Peyer's patch (tissue), 4 donors: Measurements from ENCODE around the gene PSORS1C2. TPM values are rescaled to one million over a fixed set of nuclear protein-coding genes. Genes with fewer than 3 reads are reported as not detected.
A peak's percentile ranks its signal among the peaks of the same experiment; 100 is the strongest.
"Not testable (repeated sequence)": the region's sequence is repeated elsewhere in the genome, so short reads cannot be mapped to it uniquely, and the experiment has no call there.

ENCODE experiments used
- DNase-seq, 3 donors: peaks; one replicate each; pipeline ENCODE4 v3.0.0-alpha.2; 2017 to 2019
- H3K27ac ChIP-seq, 4 donors: fragments of 200-600 bp; sonication (generic); one replicate each; pipeline ENCODE4 v1.5.1; 2016 to 2019
- H3K27me3 ChIP-seq, 2 donors: fragments of 200-600 bp; sonication (generic); one replicate each; pipeline ENCODE4 v1.5.1; 2019
- H3K36me3 ChIP-seq, 3 donors: fragments of 200-600 bp; sonication (generic); one replicate each; pipeline ENCODE4 v1.5.1; 2016 to 2019
- H3K4me1 ChIP-seq, 4 donors: fragments of 200-600 bp; sonication (generic); one replicate each; pipeline ENCODE4 v1.5.1; 2016 to 2019
- H3K4me3 ChIP-seq, 4 donors: fragments of 200-600 bp; sonication (generic); 1 replicate in 3 of 4; 2 replicates in 1 of 4; pipeline ENCODE4 v1.5.1; 2016 to 2019; ENCODE audit warnings: mild to moderate bottlenecking in 1 of 4
- H3K9me3 ChIP-seq, 4 donors: fragments of 200-600 bp; sonication (generic); one replicate each; pipeline ENCODE4 v1.5.1; 2016 to 2019; ENCODE audit warnings: mild to moderate bottlenecking in 1 of 4
- CTCF ChIP-seq, 6 experiments: fragments of 450-650 bp in 4 of 6; fragments of 200-600 bp in 2 of 6; sonication (generic) in 1 of 6; IDR thresholded peaks; one replicate each; pipeline ENCODE4 v1.5.1; 2017 to 2019; ENCODE audit warnings: antibody characterized with exemption in 6 of 6, mild to moderate bottlenecking in 3 of 6, moderate library complexity in 1 of 6
- POLR2A ChIP-seq, 2 donors: fragments of 450-650 bp; IDR thresholded peaks; one replicate each; pipeline ENCODE4 v1.5.1; 2017; ENCODE audit warnings: antibody characterized with exemption in 2 of 2, mild to moderate bottlenecking in 2 of 2, moderate library complexity in 2 of 2
- total RNA-seq, 4 donors: library from RNA; depleted of rRNA; stranded (reverse); fragments of >200 nt; gene quantifications; one replicate each; pipeline ENCODE4 v1.1.0, GENCODE V29; 2016

Gene PSORS1C2
- not detected for total RNA-seq

- DNase-seq: no peak
- no peak for TF ChIP-seq POLR2A (IDR thresholded peaks at IDR 0.05)
- TF ChIP-seq CTCF (IDR thresholded peaks at IDR 0.05): no peak
- Histone ChIP-seq H3K36me3 (no peaks in the 10 kb centered on the region), H3K9me3 (no peaks in the 10 kb centered on the region), H3K4me3 (peak within 1 kb of the TSS in 2 of 4 donors; percentile 29 to 42), H3K27ac (no peak within 1 kb of the TSS), H3K4me1 (peaks cover 0 to 16% (median 3%) of the 10 kb centered on the region in 4 donors), H3K27me3 (no peaks in the 10 kb centered on the region)
These were observed at the start of gene PSORS1C2 for GRCh38 chr6:31138982-31139381. PSORS1C2 (minus strand) TSS chr6:31139066; CDS start chr6:31139026, 40 bp downstream.

GRCh38 chr6:31187780-31188194 lies 48.9 kb upstream of the PSORS1C2 start:
- Histone ChIP-seq H3K9me3 (no peaks in the 10 kb centered on the region), H3K36me3 (no peaks in the 10 kb centered on the region), H3K27ac (peak overlapping the region in 3 of 4 donors; percentile 85 to 95 (median 92)), H3K4me1 (no peaks in the 10 kb centered on the region), H3K27me3 (no peaks in the 10 kb centered on the region), H3K4me3 (no peak overlapping the region)
- no peak for DNase-seq
- TF ChIP-seq POLR2A (IDR thresholded peaks at IDR 0.05): peak in 1 of 2 donors; percentile 60
- no peak for TF ChIP-seq CTCF (IDR thresholded peaks at IDR 0.05)

- H3K36me3 ChIP-seq: peaks cover 0 to 5% (median 0%) of the 10 kb centered on the region in 3 donors
- peak overlapping the region in 3 of 4 donors; percentile 23 to 59 (median 55) for H3K4me3 ChIP-seq
- no peaks in the 10 kb centered on the region for H3K4me1 ChIP-seq
- H3K9me3 ChIP-seq: no peaks in the 10 kb centered on the region
- DNase-seq: peak in 2 of 3 donors; percentile 90 to 91
- peak overlapping the region; percentile 73 to 95 (median 88) for H3K27ac ChIP-seq
- H3K27me3 ChIP-seq: no peaks in the 10 kb centered on the region
- TF ChIP-seq POLR2A (IDR thresholded peaks at IDR 0.05): peak; percentile 66 to 90
- no peak for TF ChIP-seq CTCF (IDR thresholded peaks at IDR 0.05)
These were observed 47.3 kb upstream of the PSORS1C2 start for GRCh38 chr6:31186052-31186734.

- not testable (repeated sequence) for H3K36me3 ChIP-seq, DNase-seq, H3K4me1 ChIP-seq, H3K27me3 ChIP-seq, H3K9me3 ChIP-seq
- Histone ChIP-seq H3K27ac (peak overlapping the region; percentile 73 to 95 (median 88)), H3K4me3 (peak overlapping the region in 3 of 4 donors; percentile 23 to 59 (median 55))
These were observed 46.8 kb upstream of the PSORS1C2 start for GRCh38 chr6:31185695-31186051.

DNA sequence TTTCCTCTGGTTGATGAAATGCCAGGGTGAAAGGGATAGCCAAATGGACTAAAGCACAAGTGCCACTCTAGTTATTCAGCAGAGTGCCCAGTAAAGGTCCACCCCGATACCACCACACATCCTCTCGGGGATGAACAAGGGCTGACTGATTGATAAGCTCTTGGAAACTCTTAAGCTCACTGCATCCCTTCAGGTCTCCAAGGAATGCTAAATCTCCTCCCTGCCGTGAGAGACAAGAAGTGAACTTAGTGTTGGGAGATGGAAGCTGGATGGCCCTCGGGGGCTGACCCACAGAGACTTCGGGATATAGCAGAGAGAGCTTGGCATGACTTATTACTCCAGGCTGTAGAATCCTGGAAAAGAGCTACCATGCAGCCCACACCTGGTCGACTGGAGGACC lies 45.0 kb upstream of the PSORS1C2 start:
- H3K4me1 ChIP-seq, H3K27ac ChIP-seq, DNase-seq, H3K9me3 ChIP-seq, H3K27me3 ChIP-seq: not testable (repeated sequence)
- H3K4me3 ChIP-seq: peak overlapping the region in 2 of 4 donors; percentile 55 to 59
- H3K36me3 ChIP-seq: peaks cover 0 to 16% (median 0%) of the 10 kb centered on the region in 3 donors

DNA sequence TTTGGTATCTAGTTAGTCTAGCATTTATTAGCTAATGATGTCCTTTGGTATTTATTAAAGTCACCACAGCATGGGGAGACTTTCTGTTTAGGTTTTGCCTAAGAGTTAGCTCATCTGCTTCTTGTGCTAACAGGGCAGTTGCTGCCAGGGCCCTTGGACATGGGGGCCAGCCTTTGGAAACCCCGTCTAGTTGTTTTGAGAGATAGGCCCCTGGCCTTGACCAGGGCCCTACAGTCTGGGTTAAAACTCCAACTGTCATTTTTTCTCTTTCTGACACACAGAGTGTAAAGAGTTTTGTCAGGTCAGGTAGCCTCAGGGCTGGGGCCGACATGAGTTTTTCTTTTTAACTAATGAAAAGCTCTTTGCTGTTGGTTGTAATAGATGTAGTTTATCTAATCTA lies 44.4 kb upstream of the PSORS1C2 start:
- not testable (repeated sequence) for H3K27me3 ChIP-seq, DNase-seq, H3K27ac ChIP-seq, H3K9me3 ChIP-seq, H3K4me1 ChIP-seq
- Histone ChIP-seq H3K36me3 (peaks cover 0 to 16% (median 0%) of the 10 kb centered on the region in 3 donors), H3K4me3 (peak overlapping the region in 2 of 4 donors; percentile 55 to 59)

- no peak overlapping the region for H3K27ac ChIP-seq
- TF ChIP-seq CTCF (IDR thresholded peaks at IDR 0.05): no peak
- no peak for TF ChIP-seq POLR2A (IDR thresholded peaks at IDR 0.05)
- DNase-seq: peak in 2 of 3 donors; percentile 58 to 63
- H3K9me3 ChIP-seq: no peaks in the 10 kb centered on the region
- peak overlapping the region; percentile 6 to 45 (median 27) for H3K4me3 ChIP-seq
- peaks cover 0 to 24% (median 0%) of the 10 kb centered on the region in 3 donors for H3K36me3 ChIP-seq
- H3K4me1 ChIP-seq: no peaks in the 10 kb centered on the region
- H3K27me3 ChIP-seq: no peaks in the 10 kb centered on the region
These were observed 41.6 kb upstream of the PSORS1C2 start for GRCh38 chr6:31180500-31180899.
